ENCODE measurements around the gene CD46. TPM values are rescaled to one million over a fixed set of nuclear protein-coding genes. Genes with fewer than 3 reads are reported as not detected.
A peak's percentile ranks its signal among the peaks of the same experiment; 100 is the strongest.
"Not testable (repeated sequence)": the region's sequence is repeated elsewhere in the genome, so short reads cannot be mapped to it uniquely, and the experiment has no call there.

The CD46 gene
- total RNA-seq (100 to 1,000 TPM in 6 of 7 donors, 10 to 100 TPM in 1; 95.0 to 165 (median 121) TPM), polyA plus RNA-seq (100 to 1,000 TPM in 1 of 2 donors, 10 to 100 TPM in 1; 78.8 to 142 TPM)
- long read RNA-seq, donor 1, transcript CD46-208 (13 exons, 3,326 nt) = major isoform, 8 of 38 reads
- long read RNA-seq, donor 1, partial matches to known transcripts = 12 of 38 reads
- long read RNA-seq, donor 1, other reads (novel, unspliced or antisense) = 14 of 38 reads
- long read RNA-seq, donor 2, transcript CD46-204 (11 exons, 3,188 nt) = minor isoform, 5 of 55 reads
- long read RNA-seq, donor 2, transcript CD46-208 (13 exons, 3,326 nt) = minor isoform, 5 of 55 reads
- long read RNA-seq, donor 2, transcript CD46-203 (12 exons, 3,233 nt) = major isoform, 14 of 55 reads
- long read RNA-seq, donor 2, partial matches to known transcripts = 27 of 55 reads
- long read RNA-seq, donor 2, other reads (novel, unspliced or antisense) = 0 of 55 reads
- long read RNA-seq, donor 3, transcript CD46-207 (12 exons, 3,281 nt) = minor isoform, 31 of 158 reads
- long read RNA-seq, donor 3, transcript CD46-204 (11 exons, 3,188 nt) = minor isoform, 12 of 158 reads
- long read RNA-seq, donor 3, transcript CD46-208 (13 exons, 3,326 nt) = major isoform, 42 of 158 reads
- long read RNA-seq, donor 3, transcript CD46-203 (12 exons, 3,233 nt) = minor isoform, 20 of 158 reads
- long read RNA-seq, donor 3, partial matches to known transcripts = 9 of 158 reads
- long read RNA-seq, donor 3, other reads (novel, unspliced or antisense) = 38 of 158 reads

DNA sequence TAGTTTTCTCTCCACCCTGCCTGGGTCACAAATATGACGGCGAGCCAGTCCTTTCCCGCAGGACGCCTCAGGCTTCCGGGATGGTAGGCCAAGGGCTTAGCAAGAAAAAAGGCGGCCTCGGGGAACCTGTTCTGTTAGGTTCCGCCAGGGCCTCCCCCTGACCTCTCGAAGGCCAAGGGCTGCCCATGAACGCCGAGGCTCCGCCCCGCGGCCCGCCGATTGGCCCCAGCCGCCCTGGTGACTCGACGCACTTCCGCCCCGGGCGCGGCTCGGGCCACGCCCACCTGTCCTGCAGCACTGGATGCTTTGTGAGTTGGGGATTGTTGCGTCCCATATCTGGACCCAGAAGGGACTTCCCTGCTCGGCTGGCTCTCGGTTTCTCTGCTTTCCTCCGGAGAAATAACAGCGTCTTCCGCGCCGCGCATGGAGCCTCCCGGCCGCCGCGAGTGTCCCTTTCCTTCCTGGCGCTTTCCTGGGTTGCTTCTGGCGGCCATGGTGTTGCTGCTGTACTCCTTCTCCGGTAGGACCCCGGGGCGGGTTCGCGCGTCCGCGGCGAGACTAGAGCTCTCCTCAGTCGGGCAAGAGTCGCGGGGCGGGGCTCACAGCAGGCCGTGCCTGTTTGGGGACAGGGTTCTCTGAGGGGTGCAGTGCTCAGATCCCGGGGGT, at the start of gene CD46:
TSS of gene CD46 (plus strand) at position 265 of the 666 bp plus-strand sequence. CDS start at position 424, 159 bp downstream.
- 0 to 1% (median 0%) methylated on average over 37 to 55 of the region's 55 CpGs for WGBS, 3 donors
- H3K27me3 ChIP-seq = no peaks in the 10 kb centered on the region
- H3K4me1 ChIP-seq (ENCODE audit: insufficient read depth) = peaks cover 19% of the 10 kb centered on the region
- H3K27ac ChIP-seq = peak within 1 kb of the TSS; percentile 32 to 88
- peak within 1 kb of the TSS; percentile 89 for H3K4me3 ChIP-seq
- intact Hi-C loops (cut with DNase I) = no loop called here
- no peaks in the 10 kb centered on the region for H3K36me3 ChIP-seq
- peak; percentile 72 for TF ChIP-seq POLR2A (IDR thresholded peaks at IDR 0.05)
- TF ChIP-seq, protein P1, sequence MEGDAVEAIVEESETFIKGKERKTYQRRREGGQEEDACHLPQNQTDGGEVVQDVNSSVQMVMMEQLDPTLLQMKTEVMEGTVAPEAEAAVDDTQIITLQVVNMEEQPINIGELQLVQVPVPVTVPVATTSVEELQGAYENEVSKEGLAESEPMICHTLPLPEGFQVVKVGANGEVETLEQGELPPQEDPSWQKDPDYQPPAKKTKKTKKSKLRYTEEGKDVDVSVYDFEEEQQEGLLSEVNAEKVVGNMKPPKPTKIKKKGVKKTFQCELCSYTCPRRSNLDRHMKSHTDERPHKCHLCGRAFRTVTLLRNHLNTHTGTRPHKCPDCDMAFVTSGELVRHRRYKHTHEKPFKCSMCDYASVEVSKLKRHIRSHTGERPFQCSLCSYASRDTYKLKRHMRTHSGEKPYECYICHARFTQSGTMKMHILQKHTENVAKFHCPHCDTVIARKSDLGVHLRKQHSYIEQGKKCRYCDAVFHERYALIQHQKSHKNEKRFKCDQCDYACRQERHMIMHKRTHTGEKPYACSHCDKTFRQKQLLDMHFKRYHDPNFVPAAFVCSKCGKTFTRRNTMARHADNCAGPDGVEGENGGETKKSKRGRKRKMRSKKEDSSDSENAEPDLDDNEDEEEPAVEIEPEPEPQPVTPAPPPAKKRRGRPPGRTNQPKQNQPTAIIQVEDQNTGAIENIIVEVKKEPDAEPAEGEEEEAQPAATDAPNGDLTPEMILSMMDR (IDR thresholded peaks at IDR 0.05) = no peak
- peak; percentile 85 for TF ChIP-seq EP300 (IDR thresholded peaks at IDR 0.05)
- peak; percentile 94 to 97 (median 96) for DNase-seq
- H3K9me3 ChIP-seq = no peaks in the 10 kb centered on the region

DNA sequence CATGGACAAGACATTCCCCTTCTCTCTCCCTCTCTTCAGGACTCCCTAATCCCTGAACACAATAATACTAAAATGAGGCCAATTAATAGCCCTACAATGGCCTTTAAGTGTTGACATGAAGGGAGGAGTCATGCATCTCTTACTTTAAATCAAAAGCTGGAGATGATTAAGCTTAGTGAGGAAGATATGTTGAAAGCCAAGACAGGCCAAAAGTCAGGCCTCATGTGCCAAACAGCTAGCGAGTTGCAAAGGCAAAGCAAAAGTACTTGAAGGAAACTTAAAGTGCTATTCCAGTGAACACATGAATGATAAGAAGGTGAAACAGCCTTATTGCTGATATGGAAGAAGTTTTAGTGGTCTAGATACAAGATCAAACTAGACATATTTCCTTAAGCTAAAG, 49.5 kb upstream of the CD46 start:
- Histone ChIP-seq H3K9me3 (no peaks in the 10 kb centered on the region), H3K36me3 (no peaks in the 10 kb centered on the region), H3K4me3 (no peak overlapping the region), H3K4me1 (ENCODE audit: insufficient read depth) (no peaks in the 10 kb centered on the region), H3K27me3 (no peaks in the 10 kb centered on the region), H3K27ac (no peak overlapping the region)
- WGBS, 3 donors = 60 to 88% (median 81%) methylated on average over 1 of the region's 1 CpG
- DNase-seq = no peak
- intact Hi-C loops (cut with DNase I) = no loop called here
- TF ChIP-seq POLR2A (IDR thresholded peaks at IDR 0.05) = no peak
- no peak for TF ChIP-seq EP300 (IDR thresholded peaks at IDR 0.05)
- TF ChIP-seq, protein P1 (IDR thresholded peaks at IDR 0.05) = no peak

DNA sequence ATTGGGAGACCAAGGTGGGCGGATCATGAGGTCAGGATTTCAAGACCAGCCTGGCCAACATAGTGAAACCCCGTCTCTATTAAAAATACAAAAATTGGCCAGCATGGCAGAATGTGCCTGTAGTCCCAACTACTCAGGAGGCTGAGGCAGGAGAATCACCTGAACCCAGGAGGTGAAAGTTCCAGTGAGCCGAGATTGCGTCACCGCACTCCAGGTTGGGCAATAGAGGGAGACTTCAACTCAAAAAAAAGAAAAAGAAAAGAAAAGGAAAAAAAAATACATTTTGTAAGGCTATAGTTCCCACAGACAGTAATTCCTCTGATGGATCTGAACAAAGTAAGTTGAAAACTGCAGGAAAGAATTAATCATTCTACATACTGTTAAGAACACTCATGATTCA, 48.1 kb upstream of the CD46 start:
- Histone ChIP-seq H3K27ac (no peak overlapping the region), H3K27me3 (no peaks in the 10 kb centered on the region), H3K4me3 (no peak overlapping the region), H3K36me3 (no peaks in the 10 kb centered on the region), H3K9me3 (no peaks in the 10 kb centered on the region), H3K4me1 (ENCODE audit: insufficient read depth) (no peaks in the 10 kb centered on the region)
- TF ChIP-seq, protein P1 (IDR thresholded peaks at IDR 0.05) = no peak
- TF ChIP-seq EP300 (IDR thresholded peaks at IDR 0.05) (no peak), POLR2A (IDR thresholded peaks at IDR 0.05) (no peak)
- intact Hi-C loops (cut with DNase I) = no loop called here
- DNase-seq = no peak
- 93 to 95% (median 95%) methylated on average over 5 of the region's 5 CpGs for WGBS, 3 donors

DNA sequence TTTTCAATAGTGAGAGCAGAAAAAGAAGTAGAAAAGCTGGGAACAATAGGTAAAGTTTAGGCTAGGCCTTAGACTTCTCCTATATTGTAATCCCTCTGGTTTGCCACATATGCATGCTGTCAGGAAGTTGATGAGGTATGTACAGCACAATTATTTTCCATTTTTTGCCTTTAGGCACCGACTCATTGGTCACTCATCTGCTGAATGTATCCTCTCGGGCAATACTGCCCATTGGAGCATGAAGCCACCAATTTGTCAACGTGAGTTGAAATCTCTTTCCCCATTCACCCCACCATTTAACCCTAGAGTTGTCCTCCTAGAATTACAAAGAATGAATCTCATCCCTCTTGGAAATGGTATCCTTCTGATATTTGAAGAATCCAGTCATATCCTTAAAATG, 43.9 kb upstream of the CD46 start:
- DNase-seq; H3K9me3 ChIP-seq; H3K27me3 ChIP-seq; H3K4me1 ChIP-seq (ENCODE audit: insufficient read depth); H3K27ac ChIP-seq; H3K36me3 ChIP-seq; H3K4me3 ChIP-seq; intact Hi-C loops (cut with DNase I): not testable (repeated sequence)
- 66 to 69% (median 68%) methylated on average over 3 of the region's 3 CpGs for WGBS, 3 donors

Data from ovary (tissue), 10 donors.